ENCODE results near the gene FOXS1.
A peak's percentile ranks its signal among the peaks of the same experiment; 100 is the strongest.

Gene FOXS1

GRCh38 chr20:31881945-31882344 lies 36.5 kb upstream of the FOXS1 start:
- Histone ChIP-seq H3K9ac (ENCODE audit: low read length) (no peak overlapping the region), H3K36me3 (replicated peaks; ENCODE audit: insufficient read depth, low read length) (no peaks in the 10 kb centered on the region), H3K4me2 (ENCODE audit: low read depth, low read length) (no peak overlapping the region), H2AFZ (ENCODE audit: low read length) (no peak overlapping the region), H3K79me2 (ENCODE audit: low read length) (no peaks in the 10 kb centered on the region), H3F3A (ENCODE audit: insufficient read depth, low read length) (no peaks in the 10 kb centered on the region), H3K27me3 (replicated peaks; ENCODE audit: insufficient read depth, low read length) (peaks cover 68% of the 10 kb centered on the region), H3K9me3 (replicated peaks; ENCODE audit: insufficient read depth, low read length) (no peaks in the 10 kb centered on the region), H4K20me1 (ENCODE audit: insufficient read depth, low read length) (no peaks in the 10 kb centered on the region), H3K9me2 (replicated peaks; ENCODE audit: insufficient read depth, low read length) (no peaks in the 10 kb centered on the region), H3K4me3 (ENCODE audit: low read length) (no peak overlapping the region), H3K4me1 (ENCODE audit: low read length) (no peaks in the 10 kb centered on the region), H3K27ac (ENCODE audit: low read length) (no peak overlapping the region)
- TF ChIP-seq EZH2phosphoT487 (IDR thresholded peaks at IDR 0.05; ENCODE audit: low read length), result no peak
- TF ChIP-seq, protein P1, sequence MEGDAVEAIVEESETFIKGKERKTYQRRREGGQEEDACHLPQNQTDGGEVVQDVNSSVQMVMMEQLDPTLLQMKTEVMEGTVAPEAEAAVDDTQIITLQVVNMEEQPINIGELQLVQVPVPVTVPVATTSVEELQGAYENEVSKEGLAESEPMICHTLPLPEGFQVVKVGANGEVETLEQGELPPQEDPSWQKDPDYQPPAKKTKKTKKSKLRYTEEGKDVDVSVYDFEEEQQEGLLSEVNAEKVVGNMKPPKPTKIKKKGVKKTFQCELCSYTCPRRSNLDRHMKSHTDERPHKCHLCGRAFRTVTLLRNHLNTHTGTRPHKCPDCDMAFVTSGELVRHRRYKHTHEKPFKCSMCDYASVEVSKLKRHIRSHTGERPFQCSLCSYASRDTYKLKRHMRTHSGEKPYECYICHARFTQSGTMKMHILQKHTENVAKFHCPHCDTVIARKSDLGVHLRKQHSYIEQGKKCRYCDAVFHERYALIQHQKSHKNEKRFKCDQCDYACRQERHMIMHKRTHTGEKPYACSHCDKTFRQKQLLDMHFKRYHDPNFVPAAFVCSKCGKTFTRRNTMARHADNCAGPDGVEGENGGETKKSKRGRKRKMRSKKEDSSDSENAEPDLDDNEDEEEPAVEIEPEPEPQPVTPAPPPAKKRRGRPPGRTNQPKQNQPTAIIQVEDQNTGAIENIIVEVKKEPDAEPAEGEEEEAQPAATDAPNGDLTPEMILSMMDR (IDR thresholded peaks at IDR 0.05; ENCODE audit: low read length), result no peak
- no peak for TF ChIP-seq EZH2 (optimal IDR thresholded peaks at IDR 0.05; ENCODE audit: low read depth, low read length)
- DNase-seq, result no peak

GRCh38 chr20:31879143-31879987 lies 34.0 kb upstream of the FOXS1 start:
- Histone ChIP-seq H3K27ac (ENCODE audit: low read length) (no peak overlapping the region), H3K27me3 (replicated peaks; ENCODE audit: insufficient read depth, low read length) (peaks cover 75% of the 10 kb centered on the region), H3K36me3 (replicated peaks; ENCODE audit: insufficient read depth, low read length) (no peaks in the 10 kb centered on the region), H3F3A (ENCODE audit: insufficient read depth, low read length) (no peaks in the 10 kb centered on the region), H3K79me2 (ENCODE audit: low read length) (no peaks in the 10 kb centered on the region), H3K4me2 (ENCODE audit: low read depth, low read length) (peak overlapping the region; percentile 85), H3K4me3 (ENCODE audit: low read length) (peak overlapping the region; percentile 60), H3K4me1 (ENCODE audit: low read length) (no peaks in the 10 kb centered on the region), H3K9me3 (replicated peaks; ENCODE audit: insufficient read depth, low read length) (no peaks in the 10 kb centered on the region), H2AFZ (ENCODE audit: low read length) (peak overlapping the region; percentile 81), H3K9ac (ENCODE audit: low read length) (no peak overlapping the region; the same call in 1 of the 2 replicates), H3K9me2 (replicated peaks; ENCODE audit: insufficient read depth, low read length) (no peaks in the 10 kb centered on the region), H4K20me1 (ENCODE audit: insufficient read depth, low read length) (no peaks in the 10 kb centered on the region)
- no peak for TF ChIP-seq EZH2 (optimal IDR thresholded peaks at IDR 0.05; ENCODE audit: low read depth, low read length)
- TF ChIP-seq EZH2phosphoT487 (IDR thresholded peaks at IDR 0.05; ENCODE audit: low read length), result no peak
- TF ChIP-seq, protein P1 (IDR thresholded peaks at IDR 0.05; ENCODE audit: low read length), result no peak
- peak; percentile 73 for DNase-seq

DNA sequence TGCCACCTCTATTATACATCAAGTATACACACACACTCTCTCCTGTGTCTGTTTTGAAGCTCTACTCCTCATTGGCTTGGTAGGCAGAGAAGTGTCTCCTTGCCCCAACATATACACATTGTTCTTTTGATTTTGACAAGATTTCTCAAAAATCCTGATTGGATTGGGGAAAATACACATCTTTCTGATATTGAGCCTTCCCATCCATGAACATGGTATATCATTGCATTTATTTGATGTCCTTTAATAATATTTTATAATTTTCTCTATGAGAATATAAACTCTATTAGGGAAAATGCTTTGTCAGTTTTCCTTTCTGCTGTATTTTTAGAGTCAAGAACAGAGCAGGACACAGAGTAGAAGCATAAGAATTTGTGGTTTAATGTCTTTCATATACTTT lies 32.3 kb upstream of the FOXS1 start:
- Histone ChIP-seq H3K27me3 (replicated peaks; ENCODE audit: insufficient read depth, low read length) (peaks cover 81% of the 10 kb centered on the region), H3K9me2 (replicated peaks; ENCODE audit: insufficient read depth, low read length) (no peaks in the 10 kb centered on the region), H3K4me1 (ENCODE audit: low read length) (no peaks in the 10 kb centered on the region), H3K36me3 (replicated peaks; ENCODE audit: insufficient read depth, low read length) (no peaks in the 10 kb centered on the region), H3K4me3 (ENCODE audit: low read length) (no peak overlapping the region), H4K20me1 (ENCODE audit: insufficient read depth, low read length) (no peaks in the 10 kb centered on the region), H3K9ac (ENCODE audit: low read length) (no peak overlapping the region), H3F3A (ENCODE audit: insufficient read depth, low read length) (no peaks in the 10 kb centered on the region), H3K9me3 (replicated peaks; ENCODE audit: insufficient read depth, low read length) (no peaks in the 10 kb centered on the region), H3K79me2 (ENCODE audit: low read length) (no peaks in the 10 kb centered on the region), H3K4me2 (ENCODE audit: low read depth, low read length) (no peak overlapping the region), H3K27ac (ENCODE audit: low read length) (no peak overlapping the region), H2AFZ (ENCODE audit: low read length) (no peak overlapping the region)
- TF ChIP-seq EZH2phosphoT487 (IDR thresholded peaks at IDR 0.05; ENCODE audit: low read length) (no peak), EZH2 (optimal IDR thresholded peaks at IDR 0.05; ENCODE audit: low read depth, low read length) (no peak)
- TF ChIP-seq, protein P1 (IDR thresholded peaks at IDR 0.05; ENCODE audit: low read length), result no peak
- no peak for DNase-seq

All from MM.1S (cell line).